A673 (cell line): ENCODE results near the gene NTRK3. TPM values are rescaled to one million over a fixed set of nuclear protein-coding genes. Genes with fewer than 3 reads are reported as not detected.

Source experiments
- BruUV-seq: library from RNA; stranded (reverse); fragments of 400-500 nt; replicated peaks from 2 replicates; lab custom pipeline; 2021; lab: Mats Ljungman, UMichigan
- CTCF ChIA-PET: fragments of 300-600 bp; sonication (Branson Sonifier 250); formaldehyde crosslinking; loops from one replicate; lab custom pipeline; 2022; ENCODE audit warnings: antibody characterized with exemption; lab: Charles Lee
- POLR2A ChIA-PET: fragments of 300-600 bp; sonication (Branson Sonifier 250); formaldehyde crosslinking; loops from one replicate; lab custom pipeline; 2022; ENCODE audit warnings: antibody characterized with exemption; ENCODE audit not compliant: low non-redundant PET; lab: Charles Lee
- DNase-seq: peaks from one replicate; pipeline ENCODE4 v3.0.0-alpha.2; 2015; ENCODE audit warnings: low spot score
- H3K27ac ChIP-seq: fragments of 200-600 bp; sonication (generic); 2 replicates; pipeline ENCODE4 v1.5.1; 2016; ENCODE audit warnings: mixed run types, low read depth, mild to moderate bottlenecking, mixed read lengths, antibody characterized with exemption, low read length; ENCODE audit not compliant: poor library complexity, severe bottlenecking
- H3K27me3 ChIP-seq: fragments of 200-600 bp; sonication (generic); replicated peaks from 2 replicates; pipeline ENCODE4 v1.6.1; 2017; ENCODE audit warnings: mixed run types, low read depth, mild to moderate bottlenecking, mixed read lengths, antibody characterized with exemption, low read length; ENCODE audit not compliant: insufficient read depth, poor library complexity
- H3K36me3 ChIP-seq: fragments of 200-600 bp; sonication (generic); 2 replicates; pipeline ENCODE4 v1.6.1; 2016; ENCODE audit warnings: mixed run types, mild to moderate bottlenecking, mixed read lengths, antibody characterized with exemption, low read length; ENCODE audit not compliant: insufficient read depth, poor library complexity, severe bottlenecking
- H3K4me1 ChIP-seq: fragments of 200-600 bp; sonication (generic); 2 replicates; pipeline ENCODE4 v1.6.1; 2017; ENCODE audit warnings: mixed run types, mild to moderate bottlenecking, mixed read lengths, antibody characterized with exemption, low read length; ENCODE audit not compliant: insufficient read depth, poor library complexity, severe bottlenecking
- H3K4me3 ChIP-seq: fragments of 200-600 bp; sonication (generic); 2 replicates; pipeline ENCODE4 v1.5.1; 2016; ENCODE audit warnings: low read depth, mixed run types, mild to moderate bottlenecking, mixed read lengths, low read length; ENCODE audit not compliant: poor library complexity, severe bottlenecking
- H3K9me3 ChIP-seq: fragments of 200-600 bp; sonication (generic); 2 replicates; pipeline ENCODE4 v1.6.1; 2016; ENCODE audit warnings: mixed run types, low read depth, mild to moderate bottlenecking, mixed read lengths, antibody characterized with exemption, low read length; ENCODE audit not compliant: poor library complexity, severe bottlenecking
- CTCF ChIP-seq: fragments of 300-800, 200-600 bp; sonication (generic); conservative IDR thresholded peaks from 2 replicates; pipeline ENCODE4 v1.5.1; 2017; ENCODE audit warnings: low read depth, mild to moderate bottlenecking, antibody characterized with exemption, low read length, moderate library complexity, mixed read lengths
- EZH2 ChIP-seq: fragments of 200-600 bp; sonication (generic); IDR thresholded peaks from 2 replicates; pipeline ENCODE4 v1.6.1; 2017; ENCODE audit warnings: borderline replicate concordance, low read depth, mild to moderate bottlenecking, mixed read lengths, antibody characterized with exemption, low read length; ENCODE audit not compliant: poor library complexity, severe bottlenecking
- intact Hi-C: fragments of 100-400 bp; cut with micrococcal nuclease; formaldehyde crosslinking; loops from one replicate; pipeline ENCODE4 v1.10.0; 2022; ENCODE audit not compliant: unreplicated experiment
- total RNA-seq: library from RNA; stranded (reverse); gene quantifications from 2 replicates; pipeline ENCODE4 v1.2.3, GENCODE V29; 2021

Gene NTRK3
- total RNA-seq, 1 experiment from 2014 or later, result not detected

DNA sequence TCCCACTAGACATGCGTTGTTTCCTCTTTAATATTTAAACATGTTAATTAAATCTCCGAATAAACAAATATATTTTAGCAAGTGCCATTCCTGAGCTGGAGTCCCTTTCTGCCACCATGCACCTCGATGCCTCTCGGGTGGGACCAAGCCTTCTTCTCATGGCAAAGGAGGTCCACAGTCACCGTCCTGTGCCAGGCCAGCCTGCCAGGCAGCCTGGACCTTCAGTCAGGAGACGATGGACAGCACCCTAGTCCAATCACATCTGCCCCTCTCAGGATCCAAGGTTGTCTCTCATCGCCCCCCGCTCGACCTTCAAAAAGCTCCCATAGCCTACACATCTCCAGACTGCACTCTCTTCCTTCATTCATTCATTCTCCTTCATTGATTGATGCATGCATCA lies 22.6 kb downstream of the NTRK3 start:
- Histone ChIP-seq H3K4me3 (no peak overlapping the region), H3K27ac (no peak overlapping the region), H3K9me3 (no peaks in the 10 kb centered on the region), H3K4me1 (no peaks in the 10 kb centered on the region), H3K27me3 (peaks cover 7% of the 10 kb centered on the region), H3K36me3 (no peaks in the 10 kb centered on the region)
- TF ChIP-seq CTCF, result no peak
- no TSS peak for BruUV-seq
- intact Hi-C loops, result no loop called here
- DNase-seq, result no peak
- CTCF ChIA-PET, result no interaction called here
- POLR2A ChIA-PET, result no interaction called here

GRCh38 chr15:88232771-88233201 lies 23.8 kb downstream of the NTRK3 start:
- POLR2A ChIA-PET, result no interaction called here
- intact Hi-C loops, result no loop called here
- no peaks in the 10 kb centered on the region for H3K4me1 ChIP-seq
- H3K27ac ChIP-seq, result no peak overlapping the region
- no peaks in the 10 kb centered on the region for H3K36me3 ChIP-seq
- no TSS peak for BruUV-seq
- no peak for DNase-seq
- CTCF ChIA-PET, result no interaction called here
- peaks cover 7% of the 10 kb centered on the region for H3K27me3 ChIP-seq
- no peak overlapping the region for H3K4me3 ChIP-seq
- H3K9me3 ChIP-seq, result no peaks in the 10 kb centered on the region
- TF ChIP-seq EZH2, result no peak
- no peak for TF ChIP-seq CTCF

DNA sequence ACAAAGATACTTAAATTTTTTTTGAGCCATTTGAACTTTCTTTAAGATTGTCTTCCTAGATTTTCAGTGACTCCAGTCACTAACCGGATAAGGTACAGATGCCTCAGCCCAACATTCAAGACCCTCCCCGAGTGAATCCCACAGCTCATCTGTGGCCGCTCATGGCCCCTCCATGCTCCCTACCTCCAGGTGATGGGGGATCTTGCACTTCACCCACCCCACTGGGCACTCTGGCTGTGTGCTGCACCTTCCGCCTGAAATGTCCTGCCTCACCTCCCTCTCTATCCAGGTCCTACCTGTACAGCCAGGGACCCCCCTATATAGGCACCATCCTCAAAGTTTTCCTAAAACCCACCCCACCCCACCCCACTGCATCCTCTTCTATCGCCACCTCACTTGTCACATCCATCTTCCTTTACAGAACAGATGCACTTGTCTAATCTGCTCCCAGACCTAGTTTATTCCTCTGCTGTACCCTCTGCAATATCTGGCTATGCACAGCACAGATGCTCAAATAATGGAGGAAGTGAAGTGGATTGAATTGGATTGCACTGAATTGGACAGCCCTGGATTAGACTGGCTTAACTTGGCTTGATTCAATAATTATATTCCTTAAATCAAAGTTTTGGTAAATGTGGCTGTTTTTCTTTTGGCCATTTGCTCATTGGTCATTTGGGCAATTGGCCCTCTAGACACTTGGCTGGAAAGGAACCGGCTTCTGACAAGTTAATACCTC lies 24.5 kb downstream of the NTRK3 start:
- POLR2A ChIA-PET, result no interaction called here
- H3K36me3 ChIP-seq, result no peaks in the 10 kb centered on the region
- no peak for TF ChIP-seq EZH2
- TF ChIP-seq CTCF, result no peak
- H3K27me3 ChIP-seq, result peaks cover 7% of the 10 kb centered on the region
- no peak overlapping the region for H3K27ac ChIP-seq
- H3K4me1 ChIP-seq, result no peaks in the 10 kb centered on the region
- no peaks in the 10 kb centered on the region for H3K9me3 ChIP-seq
- no TSS peak for BruUV-seq
- DNase-seq, result no peak
- intact Hi-C loops, result no loop called here
- no peak overlapping the region for H3K4me3 ChIP-seq
- CTCF ChIA-PET, result no interaction called here
